HUES64 (cell line): ENCODE data around the gene SORL1.
A peak's percentile ranks its signal among the peaks of the same experiment; 100 is the strongest.

ENCODE experiments used
- H3K27ac ChIP-seq: 2 replicates; pipeline ENCODE4 v1.7.0; 2013; ENCODE audit warnings: low read depth, low read length, inconsistent platforms
- H3K27me3 ChIP-seq: 2 replicates; pipeline ENCODE4 v1.6.1; 2013; ENCODE audit warnings: mild to moderate bottlenecking, low read length; ENCODE audit not compliant: insufficient read depth
- H3K36me3 ChIP-seq: 2 replicates; pipeline ENCODE4 v1.6.1; 2013; ENCODE audit warnings: mild to moderate bottlenecking, low read length; ENCODE audit not compliant: insufficient read depth
- H3K4me1 ChIP-seq: 2 replicates; pipeline ENCODE4 v1.6.1; 2013; ENCODE audit warnings: mild to moderate bottlenecking, low read length, moderate library complexity; ENCODE audit not compliant: insufficient read depth
- H3K4me3 ChIP-seq: 2 replicates; pipeline ENCODE4 v1.5.1; 2013; ENCODE audit warnings: mild to moderate bottlenecking, low read length, moderate library complexity
- H3K9ac ChIP-seq: 2 replicates; pipeline ENCODE4 v1.6.1; 2013; ENCODE audit warnings: mild to moderate bottlenecking, low read depth, low read length
- H3K9me3 ChIP-seq: 2 replicates; pipeline ENCODE4 v1.6.1; 2013; ENCODE audit warnings: low read depth, low read length; ENCODE audit not compliant: insufficient read depth
- WGBS: fragments of 150-250, 120-280 bp; methylation state at CpG from one replicate; pipeline ENCODE4 v1.1.7; 2013; ENCODE audit warnings: missing lambda C conversion rate; 5-methylcytosine and 5-hydroxymethylcytosine counted together

Gene SORL1

GRCh38 chr11:121595717-121596161 is 143.6 kb downstream of the SORL1 start:
- H3K27me3 ChIP-seq, result no peaks in the 10 kb centered on the region
- WGBS, result 94% methylated on average over 14 of the region's 15 CpGs

GRCh38 chr11:121596195-121597155 is 144.4 kb downstream of the SORL1 start:
- WGBS, result 95% methylated on average over 19 of the region's 19 CpGs
- H3K9me3 ChIP-seq, result no peaks in the 10 kb centered on the region
- no peak overlapping the region for H3K27ac ChIP-seq
- H3K4me3 ChIP-seq, result no peak overlapping the region
- no peaks in the 10 kb centered on the region for H3K4me1 ChIP-seq
- peaks cover 76% of the 10 kb centered on the region for H3K36me3 ChIP-seq
- H3K27me3 ChIP-seq, result no peaks in the 10 kb centered on the region
- no peak overlapping the region for H3K9ac ChIP-seq

More at GRCh38 chr11:121595717-121596161, 143.6 kb downstream of the SORL1 start:
- Histone ChIP-seq H3K4me1 (no peaks in the 10 kb centered on the region), H3K9me3 (no peaks in the 10 kb centered on the region), H3K9ac (no peak overlapping the region), H3K27ac (no peak overlapping the region), H3K4me3 (no peak overlapping the region), H3K36me3 (peaks cover 82% of the 10 kb centered on the region)

- H3K4me3 ChIP-seq, result no peak overlapping the region
Measured at GRCh38 chr11:121603316-121603715, 151.2 kb downstream of the SORL1 start.

GRCh38 chr11:121604152-121604551 is 152.0 kb downstream of the SORL1 start:
- peaks cover 81% of the 10 kb centered on the region for H3K36me3 ChIP-seq
- 95% methylated on average over 13 of the region's 13 CpGs for WGBS

More at GRCh38 chr11:121603316-121603715, 151.2 kb downstream of the SORL1 start:
- Histone ChIP-seq H3K36me3 (peaks cover 79% of the 10 kb centered on the region), H3K9me3 (no peaks in the 10 kb centered on the region), H3K27me3 (no peaks in the 10 kb centered on the region), H3K9ac (no peak overlapping the region), H3K4me1 (no peaks in the 10 kb centered on the region), H3K27ac (no peak overlapping the region)
- WGBS, result 95% methylated on average over 2 of the region's 2 CpGs

GRCh38 chr11:121606354-121606753 is 154.2 kb downstream of the SORL1 start:
- H3K27ac ChIP-seq, result no peak overlapping the region
- H3K27me3 ChIP-seq, result no peaks in the 10 kb centered on the region
- no peaks in the 10 kb centered on the region for H3K9me3 ChIP-seq
- H3K36me3 ChIP-seq, result peaks cover 96% of the 10 kb centered on the region
- H3K4me3 ChIP-seq, result no peak overlapping the region
- 97% methylated on average over 4 of the region's 4 CpGs for WGBS
- H3K4me1 ChIP-seq, result no peaks in the 10 kb centered on the region
- H3K9ac ChIP-seq, result no peak overlapping the region

More at GRCh38 chr11:121604152-121604551, 152.0 kb downstream of the SORL1 start:
- Histone ChIP-seq H3K9me3 (no peaks in the 10 kb centered on the region), H3K4me3 (no peak overlapping the region), H3K4me1 (no peaks in the 10 kb centered on the region), H3K27me3 (no peaks in the 10 kb centered on the region), H3K9ac (no peak overlapping the region), H3K27ac (no peak overlapping the region)

- no peaks in the 10 kb centered on the region for H3K4me1 ChIP-seq
- H3K36me3 ChIP-seq, result peaks cover 97% of the 10 kb centered on the region
- H3K4me3 ChIP-seq, result no peak overlapping the region
- H3K9ac ChIP-seq, result no peak overlapping the region
- H3K27me3 ChIP-seq, result no peaks in the 10 kb centered on the region
- H3K9me3 ChIP-seq, result no peaks in the 10 kb centered on the region
- 95% methylated on average over 5 of the region's 5 CpGs for WGBS
- H3K27ac ChIP-seq, result no peak overlapping the region
Measured at GRCh38 chr11:121607341-121607740, 155.2 kb downstream of the SORL1 start.

- Histone ChIP-seq H3K27me3 (no peaks in the 10 kb centered on the region), H3K4me3 (no peak overlapping the region), H3K4me1 (no peaks in the 10 kb centered on the region), H3K9me3 (no peaks in the 10 kb centered on the region), H3K36me3 (peaks cover 98% of the 10 kb centered on the region), H3K27ac (no peak overlapping the region), H3K9ac (no peak overlapping the region)
- WGBS, result 98% methylated on average over 9 of the region's 9 CpGs
Measured at GRCh38 chr11:121608545-121609098, 156.5 kb downstream of the SORL1 start.

GRCh38 chr11:121610706-121611105 is 158.6 kb downstream of the SORL1 start:
- H3K9ac ChIP-seq, result no peak overlapping the region
- H3K36me3 ChIP-seq, result peaks cover 100% of the 10 kb centered on the region
- H3K27me3 ChIP-seq, result no peaks in the 10 kb centered on the region
- peaks cover 7% of the 10 kb centered on the region; the same call in 1 of the 2 replicates for H3K4me1 ChIP-seq
- 93% methylated on average over 6 of the region's 6 CpGs for WGBS
- H3K9me3 ChIP-seq, result no peaks in the 10 kb centered on the region
- H3K4me3 ChIP-seq, result no peak overlapping the region
- H3K27ac ChIP-seq, result no peak overlapping the region

- Histone ChIP-seq H3K27me3 (no peaks in the 10 kb centered on the region), H3K4me1 (peaks cover 7% of the 10 kb centered on the region; the same call in 1 of the 2 replicates), H3K9ac (no peak overlapping the region), H3K4me3 (no peak overlapping the region), H3K27ac (no peak overlapping the region), H3K9me3 (no peaks in the 10 kb centered on the region), H3K36me3 (peaks cover 100% of the 10 kb centered on the region)
- WGBS, result 96% methylated on average over 6 of the region's 6 CpGs
Measured at GRCh38 chr11:121611242-121611641, 159.1 kb downstream of the SORL1 start.

- Histone ChIP-seq H3K9ac (no peak overlapping the region), H3K9me3 (no peaks in the 10 kb centered on the region), H3K36me3 (peaks cover 98% of the 10 kb centered on the region), H3K4me3 (no peak overlapping the region), H3K4me1 (peaks cover 7% of the 10 kb centered on the region; the same call in 1 of the 2 replicates), H3K27me3 (no peaks in the 10 kb centered on the region), H3K27ac (no peak overlapping the region)
- WGBS, result 95% methylated on average over 4 of the region's 4 CpGs
Measured at GRCh38 chr11:121613724-121614123, 161.6 kb downstream of the SORL1 start.

GRCh38 chr11:121614636-121615240 is 162.6 kb downstream of the SORL1 start:
- WGBS, result 87% methylated on average over 12 of the region's 12 CpGs

More at GRCh38 chr11:121614636-121615240, 162.6 kb downstream of the SORL1 start:
- Histone ChIP-seq H3K9ac (no peak overlapping the region), H3K4me3 (no peak overlapping the region), H3K27me3 (no peaks in the 10 kb centered on the region), H3K27ac (0 out of 2 replicates have a peak overlapping the region, but pooled peaks have one; percentile 18), H3K9me3 (no peaks in the 10 kb centered on the region), H3K4me1 (peaks cover 7% of the 10 kb centered on the region; the same call in 1 of the 2 replicates), H3K36me3 (peaks cover 98% of the 10 kb centered on the region)
